Stomach smooth muscle (tissue), 2 donors: Measurements from ENCODE around the gene CFAP61.

Source experiments
- H3K27ac ChIP-seq: one replicate; pipeline ENCODE4 v1.7.0; 2013; ENCODE audit warnings: mild to moderate bottlenecking, low read length, inconsistent platforms
- H3K27me3 ChIP-seq, 2 donors: one replicate each; pipeline ENCODE4 v1.7.0; 2013; ENCODE audit warnings: low read length in 2 of 2; ENCODE audit not compliant: insufficient read depth in 2 of 2, control insufficient read depth in 1 of 2
- H3K36me3 ChIP-seq, 2 donors: one replicate each; pipeline ENCODE4 v1.7.0; 2013; ENCODE audit warnings: low read length in 2 of 2; ENCODE audit not compliant: control insufficient read depth in 2 of 2, insufficient read depth in 2 of 2
- H3K4me1 ChIP-seq: one replicate; pipeline ENCODE4 v1.7.0; 2013; ENCODE audit warnings: low read length; ENCODE audit not compliant: control insufficient read depth, insufficient read depth
- H3K4me3 ChIP-seq, 2 donors: one replicate each; pipeline ENCODE4 v1.7.0; 2013; ENCODE audit warnings: low read length in 2 of 2
- H3K9ac ChIP-seq, 2 donors: one replicate each; pipeline ENCODE4 v1.7.0; 2013; ENCODE audit warnings: low read length in 2 of 2, mild to moderate bottlenecking in 1 of 2
- H3K9me3 ChIP-seq, 2 donors: one replicate each; pipeline ENCODE4 v1.7.0; 2013; ENCODE audit warnings: low read length in 2 of 2; ENCODE audit not compliant: control insufficient read depth in 2 of 2
- donor health status: healthy.
- donor health status: Pancreatic carcinoma.

The CFAP61 gene

GRCh38 chr20:20295621-20296498 is 243.5 kb downstream of the CFAP61 start:
- Histone ChIP-seq H3K4me1 (no peaks in the 10 kb centered on the region), H3K9me3 (no peaks in the 10 kb centered on the region), H3K36me3 (no peaks in the 10 kb centered on the region), H3K4me3 (no peak overlapping the region), H3K27ac (no peak overlapping the region), H3K9ac (no peak overlapping the region), H3K27me3 (peaks cover 0 to 4% of the 10 kb centered on the region in 2 donors)

GRCh38 chr20:20297181-20297580 is 244.8 kb downstream of the CFAP61 start:
- H3K9ac ChIP-seq: no peak overlapping the region
- H3K9me3 ChIP-seq: no peaks in the 10 kb centered on the region
- H3K4me1 ChIP-seq: no peaks in the 10 kb centered on the region
- no peak overlapping the region for H3K4me3 ChIP-seq
- no peak overlapping the region for H3K27ac ChIP-seq
- peaks cover 0 to 4% of the 10 kb centered on the region in 2 donors for H3K27me3 ChIP-seq
- no peaks in the 10 kb centered on the region for H3K36me3 ChIP-seq

- Histone ChIP-seq H3K27me3 (peaks cover 0 to 4% of the 10 kb centered on the region in 2 donors), H3K9me3 (no peaks in the 10 kb centered on the region), H3K27ac (no peak overlapping the region), H3K36me3 (no peaks in the 10 kb centered on the region), H3K4me1 (no peaks in the 10 kb centered on the region), H3K4me3 (no peak overlapping the region), H3K9ac (no peak overlapping the region)
Measured at GRCh38 chr20:20297752-20298151, 245.4 kb downstream of the CFAP61 start.

GRCh38 chr20:20299904-20300303 is 247.6 kb downstream of the CFAP61 start:
- peaks cover 0 to 4% of the 10 kb centered on the region in 2 donors for H3K27me3 ChIP-seq
- H3K4me1 ChIP-seq: no peaks in the 10 kb centered on the region
- H3K4me3 ChIP-seq: no peak overlapping the region
- H3K27ac ChIP-seq: no peak overlapping the region
- H3K9me3 ChIP-seq: no peaks in the 10 kb centered on the region
- no peak overlapping the region for H3K9ac ChIP-seq
- no peaks in the 10 kb centered on the region for H3K36me3 ChIP-seq

- Histone ChIP-seq H3K4me3 (no peak overlapping the region), H3K9me3 (peaks cover 0 to 3% of the 10 kb centered on the region in 2 donors), H3K9ac (no peak overlapping the region), H3K27ac (no peak overlapping the region), H3K4me1 (no peaks in the 10 kb centered on the region), H3K27me3 (peaks cover 0 to 4% of the 10 kb centered on the region in 2 donors), H3K36me3 (no peaks in the 10 kb centered on the region)
Measured at GRCh38 chr20:20303320-20303719, 251.0 kb downstream of the CFAP61 start.

GRCh38 chr20:20303742-20304141 is 251.4 kb downstream of the CFAP61 start:
- Histone ChIP-seq H3K27ac (no peak overlapping the region), H3K9ac (no peak overlapping the region)

GRCh38 chr20:20304942-20305341 is 252.6 kb downstream of the CFAP61 start:
- no peak overlapping the region for H3K9ac ChIP-seq
- H3K27me3 ChIP-seq: peaks cover 0 to 2% of the 10 kb centered on the region in 2 donors
- peaks cover 0 to 3% of the 10 kb centered on the region in 2 donors for H3K9me3 ChIP-seq
- no peak overlapping the region for H3K27ac ChIP-seq
- no peaks in the 10 kb centered on the region for H3K36me3 ChIP-seq
- no peak overlapping the region for H3K4me3 ChIP-seq
- H3K4me1 ChIP-seq: no peaks in the 10 kb centered on the region

More at GRCh38 chr20:20303742-20304141, 251.4 kb downstream of the CFAP61 start:
- no peaks in the 10 kb centered on the region for H3K4me1 ChIP-seq
- H3K4me3 ChIP-seq: no peak overlapping the region
- H3K27me3 ChIP-seq: peaks cover 0 to under 1% of the 10 kb centered on the region in 2 donors
- H3K36me3 ChIP-seq: no peaks in the 10 kb centered on the region
- peaks cover 0 to 3% of the 10 kb centered on the region in 2 donors for H3K9me3 ChIP-seq

- Histone ChIP-seq H3K27me3 (peaks cover 0 to 2% of the 10 kb centered on the region in 2 donors), H3K36me3 (no peaks in the 10 kb centered on the region), H3K27ac (no peak overlapping the region), H3K9ac (no peak overlapping the region), H3K4me1 (no peaks in the 10 kb centered on the region), H3K4me3 (no peak overlapping the region), H3K9me3 (peaks cover 5 to 6% of the 10 kb centered on the region in 2 donors)
Measured at GRCh38 chr20:20312562-20312961, 260.2 kb downstream of the CFAP61 start.

GRCh38 chr20:20317195-20317594 is 264.9 kb downstream of the CFAP61 start:
- Histone ChIP-seq H3K9me3 (peaks cover 11% of the 10 kb centered on the region in 2 donors), H3K36me3 (no peaks in the 10 kb centered on the region), H3K27me3 (no peaks in the 10 kb centered on the region), H3K4me3 (no peak overlapping the region), H3K27ac (no peak overlapping the region), H3K9ac (no peak overlapping the region), H3K4me1 (no peaks in the 10 kb centered on the region)

GRCh38 chr20:20317621-20318364 is 265.5 kb downstream of the CFAP61 start:
- H3K9ac ChIP-seq: no peak overlapping the region
- peaks cover 10 to 13% of the 10 kb centered on the region in 2 donors for H3K9me3 ChIP-seq
- no peak overlapping the region for H3K27ac ChIP-seq
- H3K27me3 ChIP-seq: no peaks in the 10 kb centered on the region
- H3K36me3 ChIP-seq: no peaks in the 10 kb centered on the region
- H3K4me1 ChIP-seq: no peaks in the 10 kb centered on the region
- no peak overlapping the region for H3K4me3 ChIP-seq
